NCI-H2171 (cell line): ENCODE measurements around the gene DTWD2.
"Not testable (repeated sequence)": the region's sequence is repeated elsewhere in the genome, so short reads cannot be mapped to it uniquely, and the experiment has no call there.

ENCODE experiments used
- DNase-seq: peaks from one replicate; lab custom pipeline; 2025; lab: John Stamatoyannopoulos, UW

The DTWD2 gene

DNA sequence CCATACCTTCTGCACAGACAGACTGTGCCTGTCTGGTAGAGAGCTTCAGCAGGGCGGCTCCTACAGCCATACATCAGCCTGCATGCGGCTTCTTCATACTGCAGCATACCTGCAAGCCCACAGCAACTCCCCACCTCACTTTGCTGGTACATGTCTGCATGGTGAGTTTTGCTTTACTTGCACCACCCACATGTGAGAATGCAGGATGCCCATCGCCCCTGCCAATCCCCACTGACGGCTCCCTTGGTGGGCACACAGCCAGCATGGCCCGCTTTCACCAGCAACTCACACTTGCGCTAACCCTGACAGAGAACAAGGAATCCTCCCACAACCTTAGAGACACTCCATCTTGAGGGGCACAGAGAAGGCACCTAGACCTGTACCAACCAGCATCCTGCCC lies 114.9 kb downstream of the DTWD2 start:
- DNase-seq, result no peak

GRCh38 chr5:118863345-118863744 lies 125.0 kb downstream of the DTWD2 start:
- DNase-seq, result no peak

DNA sequence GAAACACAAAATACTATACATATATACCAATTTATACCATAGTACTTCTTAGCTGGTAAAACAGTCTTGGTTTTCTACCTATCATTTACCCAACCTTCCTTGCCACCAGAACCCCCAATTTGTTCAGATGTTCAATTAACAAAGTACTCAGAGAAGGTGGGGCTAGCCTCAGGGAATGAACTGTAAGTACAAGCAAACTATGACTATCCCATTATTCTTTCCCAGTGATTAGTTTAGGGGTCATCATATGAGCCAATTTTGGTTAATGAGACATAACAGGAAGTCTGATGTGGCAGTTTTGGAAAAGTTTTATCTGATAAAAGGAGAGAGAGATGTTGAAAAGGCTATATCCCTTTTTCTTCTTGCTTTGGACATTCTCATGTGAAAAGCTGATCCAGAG lies 125.8 kb downstream of the DTWD2 start:
- no peak for DNase-seq

DNA sequence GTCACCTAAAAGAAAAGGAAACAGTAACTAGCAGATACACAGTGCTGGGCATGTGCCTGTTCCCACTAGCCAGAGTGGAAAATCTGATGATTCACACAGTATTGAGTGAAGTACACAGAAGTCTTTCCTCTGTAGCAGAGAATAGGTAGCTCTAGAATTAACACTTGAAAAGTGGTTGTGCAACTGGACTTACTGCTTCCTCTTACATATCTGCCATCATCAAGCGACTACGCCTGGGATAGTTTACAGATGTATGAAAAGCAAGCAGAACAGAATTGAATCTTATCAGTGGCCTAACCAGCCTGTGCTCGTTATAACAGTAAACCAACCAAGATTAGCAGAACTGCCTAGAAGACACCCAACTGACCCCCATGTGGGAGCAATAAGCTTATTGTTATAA lies 130.6 kb downstream of the DTWD2 start:
- DNase-seq, result no peak

DNA sequence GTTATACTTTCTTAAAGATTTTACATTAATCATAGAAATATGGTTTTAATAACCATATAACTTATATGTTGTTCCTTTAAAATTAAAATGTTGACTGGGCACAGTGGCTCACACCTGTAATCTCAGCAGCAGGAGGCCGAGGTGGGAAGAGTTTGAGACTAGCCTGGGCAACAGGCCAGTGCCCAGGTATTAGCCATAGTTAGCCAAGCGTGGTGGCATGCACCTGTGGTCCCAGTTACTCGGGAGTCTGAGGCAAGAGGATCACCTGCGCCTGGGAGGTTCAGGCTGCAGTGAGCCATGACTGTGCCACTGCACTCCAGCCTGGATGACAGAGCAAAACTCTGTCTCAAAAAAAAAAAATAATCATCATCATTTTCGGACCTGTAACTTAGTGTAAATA lies 133.5 kb downstream of the DTWD2 start:
- no peak for DNase-seq

GRCh38 chr5:118851785-118852184 lies 136.6 kb downstream of the DTWD2 start:
- DNase-seq, result not testable (repeated sequence)

DNA sequence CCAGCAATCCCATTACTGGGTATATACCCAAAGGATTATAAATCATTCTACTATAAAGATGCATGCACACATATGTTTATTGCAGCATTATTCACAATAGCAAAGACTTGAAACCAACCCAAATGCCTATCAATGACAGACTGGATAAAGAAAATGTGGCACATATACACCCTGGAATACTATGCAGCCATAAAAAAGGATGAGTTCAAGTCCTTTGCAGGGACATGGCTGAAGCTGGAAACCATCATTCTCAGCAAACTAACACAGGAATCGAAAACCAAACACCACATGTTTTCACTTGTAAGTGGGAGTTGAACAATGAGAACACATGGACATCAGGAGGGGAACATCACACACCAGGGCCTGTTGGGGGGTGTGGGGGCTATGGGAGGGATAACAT lies 138.8 kb downstream of the DTWD2 start:
- not testable (repeated sequence) for DNase-seq

DNA sequence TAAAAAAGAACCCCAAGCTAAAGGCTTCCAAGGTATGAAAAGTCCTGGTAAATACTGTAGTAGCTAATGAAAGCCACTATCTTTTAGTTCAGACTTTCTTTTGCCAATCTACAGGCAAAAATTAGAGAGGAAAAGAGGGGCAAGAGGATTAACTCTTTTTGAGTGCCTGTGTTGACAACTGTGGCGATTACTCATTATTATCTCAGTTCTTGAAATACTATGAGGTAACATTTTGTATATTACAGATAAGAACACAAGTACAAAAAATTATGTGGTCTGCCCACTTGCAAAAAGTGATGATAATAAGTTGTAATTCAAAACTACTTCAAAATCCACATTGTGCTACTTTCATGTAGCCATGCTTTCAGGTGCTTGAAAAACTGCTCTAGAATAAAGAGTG lies 144.0 kb downstream of the DTWD2 start:
- DNase-seq, result no peak

DNA sequence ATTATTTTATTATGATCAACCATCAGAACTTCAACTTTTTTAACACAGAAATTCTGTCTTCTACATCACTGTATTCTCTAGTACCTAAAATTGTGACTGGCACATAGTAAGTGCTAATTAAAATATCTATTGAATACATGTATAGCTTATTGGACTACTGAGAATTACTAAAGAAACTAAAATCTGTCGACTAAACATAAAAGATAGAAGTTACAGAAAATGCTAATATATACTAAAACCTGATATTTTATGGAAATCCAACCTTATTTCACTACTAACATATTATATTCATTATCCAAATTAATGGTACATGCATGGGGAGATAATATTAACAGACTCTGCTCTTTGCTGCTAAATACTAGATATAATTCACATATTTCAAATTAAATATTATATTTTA lies 153.6 kb downstream of the DTWD2 start:
- DNase-seq, result no peak

DNA sequence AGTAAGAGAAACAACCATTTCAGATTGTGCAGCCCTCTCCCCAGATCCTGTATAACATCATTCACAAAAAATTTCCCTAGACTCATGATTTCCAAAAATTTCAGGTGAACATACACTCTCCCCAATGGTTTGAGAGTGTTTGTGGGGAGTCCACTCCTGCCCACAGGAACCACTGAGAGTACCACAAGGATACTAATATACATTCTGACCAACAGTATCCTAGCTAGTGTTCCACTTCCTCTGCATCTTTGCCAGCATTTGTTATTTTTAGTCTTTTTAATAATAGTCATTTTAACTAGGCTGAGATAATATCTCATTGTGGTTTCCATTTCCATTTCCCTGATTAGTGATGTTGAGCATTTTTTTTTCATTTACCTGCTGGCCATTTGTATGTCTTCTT lies 155.4 kb downstream of the DTWD2 start:
- no peak for DNase-seq

DNA sequence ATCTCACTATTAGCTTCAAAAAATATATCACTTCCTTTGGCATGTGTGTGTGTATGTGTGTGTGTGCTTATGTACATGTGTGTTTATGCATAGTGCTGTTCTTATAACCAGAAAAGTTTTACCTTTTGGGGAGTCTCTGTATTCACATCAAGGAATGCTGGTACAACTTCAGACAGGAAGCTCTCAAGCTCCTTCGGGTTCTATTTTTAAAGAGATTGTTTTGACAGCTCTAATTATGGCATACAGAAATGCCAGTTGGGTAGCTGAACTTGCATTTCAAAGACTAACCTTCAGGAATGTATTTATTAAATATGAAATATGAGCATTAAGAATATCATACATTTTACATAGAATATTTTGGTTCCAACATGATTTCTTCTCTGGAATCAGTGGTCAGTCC lies 163.1 kb downstream of the DTWD2 start:
- DNase-seq, result no peak

DNA sequence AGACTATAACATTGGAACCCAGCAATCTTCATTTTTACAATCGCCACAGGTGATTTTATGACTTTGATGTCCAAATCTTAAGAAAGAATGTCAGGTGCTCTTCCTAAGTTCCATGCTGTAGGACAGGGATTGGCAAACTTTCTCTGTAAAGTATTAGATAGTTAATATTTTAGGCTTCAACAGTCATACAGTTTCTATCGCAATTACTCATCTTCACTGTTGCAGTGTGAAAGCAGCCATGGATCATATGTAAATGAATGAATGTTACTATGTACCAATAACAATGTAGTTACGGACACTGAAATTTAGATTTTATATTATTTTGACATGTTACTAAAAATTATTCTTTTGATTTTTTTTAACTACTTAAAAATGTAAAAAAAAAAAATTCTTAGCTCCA lies 169.7 kb downstream of the DTWD2 start:
- no peak for DNase-seq

GRCh38 chr5:118808441-118808840 lies 179.9 kb downstream of the DTWD2 start:
- no peak for DNase-seq

GRCh38 chr5:118806571-118806970 lies 181.8 kb downstream of the DTWD2 start:
- DNase-seq, result no peak

GRCh38 chr5:118802335-118802734 lies 186.0 kb downstream of the DTWD2 start:
- DNase-seq, result no peak

DNA sequence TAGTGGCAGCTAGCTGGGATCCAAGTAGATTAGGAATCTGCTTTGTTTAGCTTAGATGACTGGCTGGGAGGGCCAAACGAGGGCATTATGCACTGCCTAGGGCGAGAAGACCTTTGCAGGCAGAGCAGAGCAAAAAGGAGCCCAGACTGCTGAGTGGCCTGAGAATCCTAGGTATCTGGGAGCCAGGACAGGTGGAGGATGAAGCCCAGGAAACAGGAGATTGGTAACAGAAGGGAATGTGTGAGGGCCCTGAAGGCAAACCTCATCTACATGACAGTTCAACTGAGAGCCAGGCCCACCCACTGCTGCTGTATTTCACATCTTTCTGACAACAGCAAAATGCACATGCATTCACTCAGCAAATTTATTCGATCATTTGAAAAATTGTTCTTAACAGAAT lies 192.3 kb downstream of the DTWD2 start:
- DNase-seq, result no peak

- no peak for DNase-seq
These were observed 194.1 kb downstream of the DTWD2 start for GRCh38 chr5:118794281-118794680.

- DNase-seq, result no peak
These were observed 194.7 kb downstream of the DTWD2 start for GRCh38 chr5:118793652-118794051.

GRCh38 chr5:118793091-118793490 lies 195.3 kb downstream of the DTWD2 start:
- no peak for DNase-seq

- DNase-seq, result peak; percentile 24
These were observed 196.2 kb downstream of the DTWD2 start for GRCh38 chr5:118791926-118792734.

GRCh38 chr5:118789366-118789765 lies 199.0 kb downstream of the DTWD2 start:
- no peak for DNase-seq

GRCh38 chr5:118788351-118788750 lies 200.0 kb downstream of the DTWD2 start:
- no peak for DNase-seq
